G401 (cell line): Measurements from ENCODE around the gene CCDC197. TPM values are rescaled to one million over a fixed set of nuclear protein-coding genes. Genes with fewer than 3 reads are reported as not detected.

Experiments used
- DNase-seq: peaks from one replicate; pipeline ENCODE4 v3.0.0-alpha.2; 2015; ENCODE audit warnings: low spot score
- in situ Hi-C: cut with HindIII; loops from 2 replicates; pipeline ENCODE4 v1.10.0; 2016; ENCODE audit warnings: low sequenced_read_pairs, mixed read lengths
- total RNA-seq: library from RNA; depleted of rRNA; stranded (reverse); fragments of >200 nt; shearing (Covaris generic); gene quantifications from 2 replicates; pipeline ENCODE4 v1.2.3, GENCODE V29; 2014

The CCDC197 gene
- total RNA-seq, 1 experiment from 2014 or later, result not detected

DNA sequence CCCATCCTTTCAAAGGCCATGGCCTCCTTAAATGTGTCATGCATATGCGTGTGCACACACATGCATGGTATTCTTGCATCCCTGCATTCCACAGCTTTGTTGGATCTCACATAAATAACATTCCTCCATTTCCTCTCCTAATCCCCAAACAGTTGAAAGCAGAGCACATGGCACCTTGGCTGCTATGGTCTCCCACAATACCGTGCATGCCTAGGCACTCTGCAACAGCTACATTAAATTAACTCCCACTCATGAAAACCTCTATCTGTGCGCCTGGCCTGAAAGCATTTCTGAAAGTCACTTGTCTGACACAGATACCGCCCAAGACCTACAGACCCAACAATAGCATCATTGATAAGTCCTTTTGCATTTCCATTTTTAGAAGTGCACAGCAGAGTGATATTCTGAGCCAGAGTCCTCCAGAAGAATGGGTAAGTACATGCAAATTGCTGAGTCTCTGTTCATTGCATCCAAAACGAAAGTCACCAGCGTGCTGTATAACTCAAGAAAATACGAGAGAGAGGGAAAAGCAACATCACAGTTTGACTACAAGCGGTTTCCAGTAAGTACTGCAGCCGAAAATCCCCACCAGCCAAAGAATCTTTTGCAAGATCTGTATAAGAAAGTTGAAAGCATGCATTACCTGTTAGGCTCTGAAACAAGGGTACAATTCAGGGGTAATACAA lies 21.2 kb upstream of the CCDC197 start:
- in situ Hi-C loops, result no loop called here
- DNase-seq, result no peak

DNA sequence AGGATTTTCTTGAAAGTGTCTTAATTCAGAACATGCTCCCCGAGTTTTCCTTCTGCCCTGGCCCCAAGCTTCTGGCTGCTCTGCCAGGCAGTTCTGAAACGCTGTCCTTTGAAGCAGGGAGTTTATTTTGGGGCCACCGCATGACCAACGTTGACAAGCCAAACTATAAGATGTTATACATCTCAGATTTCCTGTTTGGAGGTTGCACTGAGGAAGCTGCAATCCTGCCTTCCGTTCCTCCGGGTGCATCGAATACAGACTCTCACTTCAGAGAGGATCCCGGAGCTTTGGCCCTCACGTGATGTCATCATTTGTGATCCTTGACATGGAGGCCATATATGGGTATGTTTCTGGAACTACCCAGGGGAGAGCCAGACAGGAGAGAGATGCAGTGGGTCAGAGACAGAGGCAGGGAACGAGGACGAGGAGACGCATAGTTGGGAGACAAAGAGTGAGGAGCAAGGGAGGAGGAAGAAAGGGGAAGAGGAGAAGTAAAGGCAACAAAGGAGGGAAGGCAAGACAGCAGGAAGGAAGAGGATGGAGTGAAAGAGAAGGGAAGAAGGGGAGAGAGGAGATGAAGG lies 20.5 kb upstream of the CCDC197 start, which contains the start of gene ASB2:
ASB2 (minus strand) TSS at position 94 of the 581 bp plus-strand sequence. CDS start 12,031 bp downstream, outside the sequence.
- in situ Hi-C loops, result no loop called here
- DNase-seq, result no peak

DNA sequence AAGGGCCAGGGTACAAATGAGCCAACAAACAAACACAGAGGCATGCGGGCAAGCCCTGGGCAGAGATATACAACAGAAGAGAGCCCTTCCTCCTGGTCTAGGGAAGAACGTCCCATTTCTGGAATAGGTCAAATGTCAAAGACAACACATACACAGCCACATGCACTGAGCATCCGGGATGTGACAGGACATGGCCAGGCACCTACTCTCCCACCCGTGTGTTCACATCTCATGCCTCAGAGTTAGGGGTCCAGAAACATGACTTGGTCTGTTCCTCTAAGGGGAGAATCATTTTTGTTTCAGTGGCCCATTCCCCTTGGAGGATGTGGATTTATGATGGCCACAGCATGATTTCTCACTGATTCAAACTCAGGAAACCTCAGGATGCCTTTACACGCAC lies 19.9 kb upstream of the CCDC197 start:
- DNase-seq, result no peak
- in situ Hi-C loops, result no loop called here

DNA sequence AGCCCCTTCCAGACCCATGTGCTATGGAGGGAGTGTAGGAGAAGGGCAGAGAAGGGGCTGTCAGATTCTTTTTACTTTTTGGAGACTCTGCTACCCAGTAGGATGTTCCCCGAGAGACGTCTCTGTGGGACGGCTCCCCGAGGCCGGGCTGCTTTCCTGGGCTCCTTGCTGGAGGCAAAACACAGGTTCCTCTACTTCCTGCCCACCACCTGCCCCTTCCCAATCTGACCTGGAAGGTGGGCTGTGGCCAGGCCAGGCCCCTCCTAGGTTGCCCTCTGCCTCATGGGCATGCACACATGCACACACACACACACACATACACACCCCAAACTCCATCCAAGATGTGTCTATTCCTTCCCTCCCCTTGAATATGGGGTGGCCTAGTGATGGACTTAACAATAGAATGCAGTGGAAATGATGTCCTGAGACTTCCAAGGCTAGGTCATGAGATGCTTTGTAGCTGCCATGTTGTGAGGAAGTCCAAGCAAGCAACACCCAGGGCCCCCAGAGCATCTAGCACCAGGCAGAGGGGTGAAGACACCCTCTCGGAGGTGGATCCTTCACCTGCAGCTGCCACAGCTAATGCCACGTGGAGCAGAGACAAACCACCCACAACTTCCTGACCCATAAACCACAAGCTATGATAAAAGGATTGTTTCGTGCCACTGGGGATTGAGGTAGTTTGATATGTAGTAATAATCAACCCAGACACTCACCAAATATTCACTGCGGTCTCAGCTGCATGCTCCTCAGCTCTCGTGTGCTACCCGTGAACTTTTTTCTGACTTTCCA lies 19.1 kb upstream of the CCDC197 start:
- in situ Hi-C loops, result no loop called here
- no peak for DNase-seq

DNA sequence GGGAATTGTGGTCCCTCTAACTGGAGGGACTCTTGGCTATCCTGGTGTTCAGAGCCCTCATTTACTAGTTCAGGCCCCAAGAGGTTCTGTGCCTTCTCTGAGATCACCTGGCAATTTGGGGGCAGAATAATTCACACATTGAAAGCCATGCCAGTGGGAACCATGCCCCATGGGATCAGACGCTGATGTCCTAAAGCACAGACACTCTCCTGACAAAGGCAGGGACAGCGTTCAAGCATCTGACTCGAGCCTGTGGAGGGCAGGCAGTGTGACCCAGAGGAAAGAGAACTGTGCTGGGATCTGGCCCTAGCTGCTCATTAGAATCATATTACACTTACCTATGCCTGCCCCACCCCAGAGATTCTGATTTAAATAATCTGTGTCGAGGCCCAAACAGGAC lies 18.4 kb upstream of the CCDC197 start:
- no peak for DNase-seq
- in situ Hi-C loops, result no loop called here

DNA sequence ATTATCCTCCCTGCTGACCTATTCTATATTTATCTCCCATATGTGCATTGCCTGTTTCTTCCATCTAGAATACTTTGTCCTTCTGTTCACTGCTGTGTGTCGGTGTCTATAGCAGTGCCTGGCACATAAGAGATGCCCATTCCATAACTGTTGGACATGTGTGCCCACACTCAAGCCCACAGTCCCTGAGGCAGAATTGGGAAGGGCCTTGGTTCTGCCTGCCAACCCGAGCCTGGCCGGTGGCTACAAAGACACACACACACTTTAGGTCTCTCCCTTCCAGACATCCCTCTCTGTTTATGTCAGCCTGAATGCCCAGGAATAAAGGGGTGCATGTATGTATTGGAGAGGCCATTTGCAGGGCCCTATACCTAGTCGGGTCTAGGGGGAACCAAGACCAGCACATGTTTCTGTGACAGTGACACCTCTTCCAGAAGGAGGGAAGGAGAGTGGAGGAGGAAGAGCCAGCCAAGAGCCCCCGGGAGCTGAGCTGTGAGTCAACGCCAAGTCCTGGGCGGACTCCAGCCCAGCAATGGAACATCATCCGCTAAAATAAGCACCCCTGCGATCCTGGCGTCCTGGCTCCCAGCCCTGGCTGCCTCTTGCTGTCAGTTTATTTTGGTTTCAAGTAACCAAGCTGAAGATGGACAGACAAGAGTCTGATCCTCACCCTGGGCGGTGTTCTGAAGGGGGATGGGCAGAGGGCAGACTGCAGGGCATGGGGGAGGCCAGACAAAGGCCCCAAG lies 16.5 kb upstream of the CCDC197 start:
- in situ Hi-C loops, result no loop called here
- peak; percentile 94 for DNase-seq

DNA sequence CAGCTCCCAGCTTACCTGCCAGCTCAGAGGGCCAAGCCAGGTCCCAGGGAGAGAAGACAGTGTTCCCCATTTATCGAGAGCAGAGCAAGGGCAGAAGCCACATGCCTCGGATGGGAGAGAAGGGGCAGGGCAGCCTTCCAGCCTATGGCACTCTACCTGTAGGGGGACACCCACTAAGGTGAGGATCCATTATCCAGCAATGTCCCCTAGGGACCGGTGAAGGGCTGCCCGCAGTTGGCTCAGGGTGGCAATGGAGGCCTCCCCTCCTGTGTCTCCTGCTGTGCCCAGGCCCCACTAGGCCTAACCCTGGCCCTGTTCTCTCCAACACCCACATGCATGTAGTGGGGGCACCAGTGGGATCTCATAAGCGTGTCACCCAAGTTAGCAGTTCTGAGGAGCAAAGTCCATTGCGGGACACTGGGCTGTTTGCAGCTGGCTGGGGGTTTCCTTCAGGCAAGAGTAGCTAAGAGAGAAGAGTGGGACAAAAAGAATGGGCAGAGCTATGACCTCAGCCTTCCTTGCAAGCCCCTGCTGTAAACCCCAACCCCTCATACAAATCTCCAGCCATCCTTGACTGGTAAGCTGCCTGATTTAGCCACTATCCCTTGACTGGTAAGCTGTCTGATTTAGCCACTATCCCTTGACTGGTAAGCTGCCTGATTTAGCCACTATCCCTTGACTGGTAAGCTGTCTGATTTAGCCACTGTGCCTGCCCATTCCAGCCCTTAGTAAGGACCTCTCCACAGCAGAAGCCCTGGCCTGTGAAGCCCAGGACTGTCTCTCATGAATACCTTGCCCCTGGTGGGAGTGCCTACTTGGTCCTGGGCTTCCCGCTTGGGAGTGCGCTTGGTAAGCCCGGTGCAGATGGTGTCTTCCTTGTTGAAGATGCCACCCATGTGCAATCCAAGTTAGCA lies 15.5 kb upstream of the CCDC197 start:
- DNase-seq, result peak; percentile 69
- in situ Hi-C loops, result no loop called here

DNA sequence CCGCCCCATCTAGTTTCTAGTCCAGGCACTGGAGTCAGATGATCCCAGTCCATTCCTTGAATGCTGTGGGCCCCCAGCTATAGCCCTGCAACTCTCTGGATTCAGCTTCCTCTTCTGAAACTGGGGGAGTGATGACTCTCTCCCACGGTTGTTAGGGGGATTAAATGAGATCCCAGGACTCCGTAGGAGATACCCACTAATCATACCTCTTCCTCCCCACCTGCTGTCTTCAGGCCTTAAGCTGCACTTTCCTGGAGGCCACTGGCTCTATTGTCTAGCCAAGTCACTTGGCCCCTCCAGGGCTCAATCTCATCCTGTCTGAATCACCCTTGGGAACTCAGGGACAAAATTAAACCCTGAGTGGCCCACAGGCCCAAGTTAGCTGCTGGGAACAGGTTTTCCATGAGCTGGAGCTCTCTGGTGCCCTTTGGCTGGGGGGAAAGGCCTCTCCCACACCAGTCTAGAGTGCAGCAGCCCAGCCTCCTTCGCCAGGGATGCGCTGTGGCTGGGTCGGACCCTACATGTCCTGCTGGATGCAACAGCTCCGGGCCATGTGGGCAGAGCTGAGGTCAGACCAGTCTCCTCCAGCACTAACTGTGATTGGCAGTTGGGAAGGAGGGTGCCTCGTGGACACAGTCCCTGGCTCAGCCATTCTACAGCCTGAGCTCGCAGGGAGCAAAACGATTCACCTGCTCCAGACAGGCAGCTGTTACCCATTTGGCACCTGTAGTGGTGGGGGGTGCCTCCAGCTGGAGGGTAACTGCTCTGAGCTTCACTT lies 14.7 kb upstream of the CCDC197 start:
- in situ Hi-C loops, result no loop called here
- no peak for DNase-seq

DNA sequence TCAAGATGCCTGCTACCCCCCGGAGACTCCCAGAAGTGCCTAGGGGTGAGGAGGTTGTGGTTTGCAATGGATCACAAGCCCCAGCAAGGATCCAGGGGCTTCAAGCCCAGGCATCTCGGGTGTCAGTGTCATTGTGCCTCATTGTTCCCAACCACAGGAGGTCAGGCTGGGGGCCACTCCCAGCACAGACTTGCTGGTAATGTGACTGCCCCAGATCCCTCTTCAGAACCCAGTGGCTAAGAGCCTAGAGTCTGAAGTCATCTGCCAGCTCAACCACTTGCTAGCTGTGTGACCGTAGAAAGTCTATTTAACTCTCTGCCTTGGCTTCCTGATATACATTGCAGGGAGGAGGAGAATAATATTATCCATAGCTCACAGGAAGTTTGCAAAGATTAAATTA lies 13.0 kb upstream of the CCDC197 start:
- no peak for DNase-seq
- in situ Hi-C loops, result no loop called here

DNA sequence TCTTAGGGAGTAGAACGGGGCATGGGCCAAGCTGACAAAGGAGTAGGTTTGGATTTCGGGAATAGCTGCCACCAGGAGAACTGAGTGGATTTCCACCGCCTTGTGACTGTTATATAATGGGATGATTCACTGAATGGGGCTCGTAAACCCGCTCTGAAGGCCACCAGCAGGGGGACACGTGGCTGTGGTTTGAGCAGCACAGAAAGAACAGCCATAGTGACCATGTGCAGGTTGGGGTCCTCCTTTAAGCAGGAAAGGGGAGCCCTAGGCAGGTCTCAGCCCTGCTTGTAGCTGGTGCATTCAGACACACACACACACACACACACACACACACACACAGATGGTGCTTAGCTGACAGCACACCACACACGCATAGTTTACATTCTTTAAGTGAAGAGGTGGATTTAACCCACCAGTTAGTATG lies 12.1 kb upstream of the CCDC197 start:
- in situ Hi-C loops, result no loop called here
- peak; percentile 82 for DNase-seq

DNA sequence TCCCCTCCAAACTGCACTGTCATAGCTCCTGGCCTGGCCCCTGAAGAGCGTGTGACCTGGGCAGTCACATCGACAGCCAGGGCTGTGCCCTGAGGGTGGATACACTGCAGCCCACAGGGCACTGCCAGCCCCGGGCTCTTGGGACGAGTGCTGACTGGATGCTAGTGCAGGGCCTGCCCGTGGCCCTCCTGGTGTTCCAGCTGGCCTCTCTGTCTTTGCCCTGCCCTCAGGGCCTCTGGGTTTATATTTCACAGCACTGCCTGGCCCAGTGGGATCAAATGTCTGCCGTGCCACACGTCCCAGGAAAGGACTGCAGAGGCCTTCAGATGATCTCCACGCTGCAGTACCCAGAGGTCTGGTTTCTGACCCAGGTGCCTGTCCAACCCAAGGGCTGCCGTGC lies 10.1 kb upstream of the CCDC197 start:
- in situ Hi-C loops, result no loop called here
- no peak for DNase-seq

DNA sequence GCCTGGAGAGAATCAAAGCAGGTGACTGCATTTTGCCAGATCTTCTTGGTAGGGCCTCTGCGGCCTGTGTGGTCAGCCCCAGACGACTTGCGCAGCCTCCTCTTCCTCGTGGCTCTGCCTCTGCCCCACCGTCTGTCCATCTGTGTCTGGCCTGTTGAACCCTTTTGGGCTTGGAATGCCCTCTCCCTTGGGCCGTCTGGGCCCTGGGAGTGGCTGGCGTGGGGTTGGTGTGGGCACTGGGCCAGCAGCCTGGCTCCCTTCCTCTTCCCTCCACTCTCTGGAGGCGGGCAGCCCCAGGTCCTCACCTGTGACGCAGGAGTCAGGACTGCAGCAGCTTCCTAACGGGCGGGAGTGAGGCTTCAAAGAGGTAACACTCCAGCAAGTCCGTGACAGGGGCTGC lies 9.7 kb upstream of the CCDC197 start:
- peak; percentile 41 for DNase-seq
- in situ Hi-C loops, result no loop called here

DNA sequence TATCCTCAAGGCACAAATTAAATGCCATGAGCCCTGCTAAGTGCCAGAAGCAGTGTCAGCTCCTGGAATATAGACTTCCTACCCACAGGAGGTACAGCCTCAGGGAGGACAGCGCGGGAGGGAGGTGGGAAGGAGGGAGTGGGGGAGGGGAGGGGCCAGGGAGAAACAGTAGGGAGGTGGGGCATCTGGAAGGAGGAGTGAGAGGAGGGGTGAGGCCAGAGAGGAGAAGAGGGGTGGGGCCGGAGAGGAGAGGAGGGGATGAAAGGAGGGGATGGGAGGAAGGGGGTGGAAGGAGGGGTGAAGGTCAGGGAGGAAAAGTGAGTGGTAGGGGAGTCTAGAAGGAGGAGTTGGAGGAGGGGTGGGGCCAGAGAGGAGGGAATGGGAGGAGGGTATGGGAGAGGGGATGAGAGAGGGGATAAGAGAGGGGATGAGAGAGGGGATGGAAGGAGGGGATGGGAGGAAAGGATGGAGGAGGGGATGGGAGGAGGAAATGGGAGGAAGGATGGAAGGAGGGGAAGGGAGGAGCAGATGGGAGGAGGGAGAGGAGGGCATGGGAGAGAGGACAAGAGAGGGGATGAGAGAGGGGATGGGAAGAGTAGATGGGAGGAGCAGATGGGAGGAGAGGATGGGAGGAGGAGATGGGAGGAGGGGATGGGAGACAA lies 9.2 kb upstream of the CCDC197 start:
- no peak for DNase-seq
- in situ Hi-C loops, result no loop called here

DNA sequence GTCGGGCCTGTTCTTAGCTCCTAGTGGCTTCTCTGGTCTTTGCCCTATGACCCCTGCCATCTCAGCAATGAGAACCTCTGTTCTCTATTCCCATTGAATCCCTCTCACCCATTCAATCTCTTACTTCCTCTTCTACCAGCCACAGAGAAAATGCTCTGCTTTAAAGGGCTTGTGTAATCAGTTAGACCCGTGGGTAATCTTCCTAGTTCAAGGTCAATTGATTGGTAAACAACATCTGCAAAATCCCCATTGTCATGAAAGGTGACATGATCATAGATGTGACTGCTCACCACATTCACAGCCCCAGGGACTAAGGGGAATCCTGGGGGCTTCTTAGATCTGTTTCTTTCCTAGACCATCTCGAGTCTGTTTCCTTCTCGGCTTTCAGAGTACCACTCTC lies 7.2 kb upstream of the CCDC197 start:
- no peak for DNase-seq
- in situ Hi-C loops, result no loop called here

DNA sequence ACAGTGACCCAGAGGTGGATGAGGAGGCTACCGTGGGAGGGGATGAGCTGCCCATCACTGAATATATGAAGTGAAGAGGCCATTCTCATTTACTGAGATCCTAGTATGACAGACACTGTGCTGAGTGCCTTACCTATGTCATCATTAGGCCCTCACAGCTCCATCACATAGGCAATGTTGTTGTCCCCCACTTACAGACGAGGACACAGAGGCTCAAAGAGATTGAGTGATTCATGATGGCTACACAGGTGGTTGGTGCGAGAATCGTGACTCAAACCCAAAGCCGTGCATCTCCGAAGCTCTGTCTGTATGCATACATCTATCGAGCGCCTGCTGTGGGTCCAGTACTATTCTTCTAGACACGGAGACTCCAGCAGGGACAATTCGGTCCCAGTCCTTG lies 5.9 kb upstream of the CCDC197 start:
- in situ Hi-C loops, result no loop called here

DNA sequence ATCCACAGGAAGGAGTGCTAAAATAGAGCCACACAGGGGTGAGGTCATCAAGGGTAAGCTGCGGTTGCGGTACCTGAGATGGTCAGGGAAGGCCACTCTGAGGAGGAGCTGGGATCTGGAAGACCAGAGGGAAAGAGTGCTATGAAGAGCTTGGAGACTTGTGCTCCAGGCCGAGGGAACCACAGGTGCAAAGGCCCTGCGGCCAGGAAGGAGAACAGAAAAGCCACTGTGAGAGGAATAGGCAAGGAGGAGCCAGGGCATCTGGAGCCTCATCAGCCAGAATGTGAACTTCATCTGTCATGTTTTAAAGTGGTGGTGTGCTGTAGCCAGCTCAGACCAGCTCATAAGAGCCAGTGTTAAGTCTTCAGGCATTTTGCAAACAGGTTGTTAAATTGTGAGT lies 5.5 kb upstream of the CCDC197 start:
- DNase-seq, result no peak
- in situ Hi-C loops, result no loop called here

More for the DNA sequence above, 5.9 kb upstream of the CCDC197 start:
- DNase-seq, result no peak

DNA sequence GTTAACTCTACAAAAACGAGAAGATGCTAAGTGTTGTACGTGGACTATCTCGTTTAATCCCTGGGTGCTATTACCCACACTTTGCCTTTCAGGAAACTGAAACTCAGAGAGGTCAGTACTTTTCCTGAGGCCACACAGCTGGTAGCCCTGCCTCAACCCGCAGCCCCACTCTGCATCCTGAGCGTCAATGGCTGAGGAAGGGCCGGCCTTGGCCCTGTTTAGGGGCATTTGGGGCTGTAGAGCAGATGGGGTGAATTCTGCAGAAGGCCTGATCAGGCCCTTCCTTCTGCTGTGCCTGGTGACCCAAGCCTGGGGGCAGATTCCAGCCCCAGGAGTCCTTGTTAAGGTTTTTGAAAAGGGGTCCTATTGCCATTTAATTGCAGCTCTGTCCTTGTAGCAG lies 3.7 kb upstream of the CCDC197 start:
- no peak for DNase-seq
- in situ Hi-C loops, result no loop called here
